Measurements from ENCODE around the gene ASAH2B. TPM values are rescaled to one million over a fixed set of nuclear protein-coding genes. Genes with fewer than 3 reads are reported as not detected.

ASAH2B gene
- total RNA-seq, 4 donors from 2014 or later, result 0.42 to 1.6 (median 1.0) TPM

- WGBS, 2 donors, result 33 to 35% methylated on average over 2 of the region's 2 CpGs
- TF ChIP-seq EP300 (IDR thresholded peaks at IDR 0.05) (no peak), CTCF (IDR thresholded peaks at IDR 0.05) (no peak), POLR2A (IDR thresholded peaks at IDR 0.05) (no peak)
- H3K36me3 ChIP-seq, result no peaks in the 10 kb centered on the region
- H3K4me1 ChIP-seq, result no peaks in the 10 kb centered on the region
- no peaks in the 10 kb centered on the region for H3K27me3 ChIP-seq
- no peak overlapping the region for H3K4me3 ChIP-seq
- no peak for DNase-seq (ENCODE audit: low spot score in 2 of 2)
- H3K27ac ChIP-seq, result no peak overlapping the region
- H3K9me3 ChIP-seq, result no peaks in the 10 kb centered on the region
Measured at GRCh38 chr10:50805981-50806622, 66.4 kb downstream of the ASAH2B start.

GRCh38 chr10:50807851-50808776 is 68.4 kb downstream of the ASAH2B start:
- no peaks in the 10 kb centered on the region for H3K4me1 ChIP-seq
- no peak overlapping the region for H3K4me3 ChIP-seq
- DNase-seq (ENCODE audit: low spot score in 2 of 2), result no peak
- 14 to 18% methylated on average over 1 of the region's 1 CpG for WGBS, 2 donors
- H3K36me3 ChIP-seq, result no peaks in the 10 kb centered on the region
- TF ChIP-seq POLR2A (IDR thresholded peaks at IDR 0.05) (no peak), CTCF (IDR thresholded peaks at IDR 0.05) (no peak), EP300 (IDR thresholded peaks at IDR 0.05) (no peak)
- no peaks in the 10 kb centered on the region for H3K9me3 ChIP-seq
- H3K27ac ChIP-seq, result no peak overlapping the region
- no peaks in the 10 kb centered on the region for H3K27me3 ChIP-seq

Other genes starting within 250 kb of the ASAH2B start
- gene SGMS1, start 116.0 kb upstream of the ASAH2B start, total RNA-seq, result 100 to 1,000 TPM; 107 to 234 (median 134) TPM
- not detected for gene A1CF, start 145.7 kb downstream of the ASAH2B start, total RNA-seq

Measured in tibial nerve (tissue), 4 donors.